GM12874 (cell line): Measurements from ENCODE around the gene CCHCR1.

Experiments used
- CTCF ChIP-seq: IDR thresholded peaks from 2 replicates; pipeline ENCODE4 v1.5.1; 2011; ENCODE audit warnings: low read depth, mild to moderate bottlenecking, control low read depth, low read length, moderate library complexity; ENCODE audit not compliant: insufficient read depth

CCHCR1 gene

DNA sequence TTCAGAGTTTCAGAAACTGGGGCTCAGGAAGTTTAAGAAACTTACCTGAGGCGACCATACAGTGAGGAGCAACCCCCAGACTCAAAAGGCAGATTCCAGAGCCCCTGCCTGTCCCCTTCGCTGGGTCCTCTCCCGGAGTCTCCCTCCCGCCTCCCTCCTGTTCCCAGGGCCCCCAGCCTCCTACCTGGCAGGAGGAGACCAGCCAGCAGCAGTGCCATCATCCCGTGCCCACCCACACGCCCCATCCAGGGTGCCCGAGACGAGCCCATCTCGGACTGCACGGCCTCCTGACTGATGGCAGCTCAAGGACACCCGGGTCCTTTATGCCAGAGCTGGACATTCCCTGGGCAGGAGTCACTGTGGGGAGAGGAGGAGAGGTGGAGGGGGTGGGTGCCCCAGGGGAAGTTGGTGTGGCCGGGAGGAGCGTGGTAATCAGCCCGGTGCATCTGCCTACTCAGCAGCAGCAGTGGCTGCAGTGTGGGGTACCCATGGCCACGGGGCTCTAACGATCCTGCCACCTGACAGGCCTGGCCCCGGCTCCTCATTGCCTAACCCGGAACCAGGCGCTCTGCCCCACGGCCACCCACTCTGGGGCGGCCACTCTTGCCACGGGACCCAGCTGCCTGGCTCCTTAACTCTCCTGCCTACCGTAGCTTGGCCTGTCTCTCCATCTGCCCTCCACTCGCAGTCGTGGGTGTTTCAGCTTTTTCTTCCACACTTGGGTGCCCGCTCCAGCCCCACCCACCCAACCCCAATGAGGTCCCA, 37.3 kb downstream of the CCHCR1 start, which contains the start of gene CDSN:
TSS of gene CDSN (minus strand) at position 296 of the 765 bp plus-strand sequence. CDS start at position 269, 27 bp downstream.
- no peak for TF ChIP-seq CTCF

GRCh38 chr6:31118178-31118577, 39.4 kb downstream of the CCHCR1 start:
- no peak for TF ChIP-seq CTCF

DNA sequence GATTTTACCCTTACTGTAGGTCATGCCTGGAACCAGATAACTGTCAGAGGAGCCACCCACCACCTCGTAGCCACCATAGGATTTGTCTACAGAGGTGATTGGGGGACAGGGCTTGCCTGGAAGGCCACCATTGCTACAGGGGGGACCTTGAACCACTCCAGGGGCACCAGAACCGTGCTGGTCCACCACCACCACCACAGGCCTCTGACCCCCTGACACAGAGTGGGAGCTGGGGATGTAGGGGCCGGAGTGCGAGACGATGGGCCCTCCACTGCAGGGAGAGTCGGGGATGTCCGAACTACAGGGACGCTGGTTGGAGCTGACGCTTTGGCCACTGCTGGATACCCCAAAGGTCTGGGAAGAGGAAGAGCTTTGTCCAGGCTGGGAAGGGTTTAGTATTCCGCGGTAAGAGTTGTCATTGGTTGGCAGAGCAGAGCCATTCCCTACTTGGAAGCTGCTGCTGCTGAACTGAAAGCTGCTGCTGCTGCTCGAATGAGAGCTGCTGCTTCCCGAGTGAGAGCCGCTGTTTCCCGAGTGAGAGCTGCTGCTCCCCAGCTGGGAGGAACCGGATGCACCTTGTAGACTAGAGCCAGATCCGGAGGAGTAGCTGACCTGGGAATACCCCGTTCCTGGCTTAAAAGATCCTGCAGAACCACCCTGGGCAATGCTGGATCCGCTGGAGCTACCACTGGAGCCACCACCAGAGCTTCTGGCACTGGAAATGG, 40.8 kb downstream of the CCHCR1 start:
- no peak for TF ChIP-seq CTCF

- TF ChIP-seq CTCF = no peak
Measured at GRCh38 chr6:31115941-31116560, 41.6 kb downstream of the CCHCR1 start.

GRCh38 chr6:31114970-31115849, 42.4 kb downstream of the CCHCR1 start:
- no peak for TF ChIP-seq CTCF

GRCh38 chr6:31114541-31114878, 43.1 kb downstream of the CCHCR1 start, which contains the start of gene PSORS1C1:
TSS of gene PSORS1C1 (plus strand) at chr6:31114800. CDS start at chr6:31129633, 14,833 bp downstream.
- TF ChIP-seq CTCF = no peak
